Endothelial cell of umbilical vein (primary cell): ENCODE measurements around the gene CIDEA. TPM values are rescaled to one million over a fixed set of nuclear protein-coding genes. Genes with fewer than 3 reads are reported as not detected.

Experiments used
- BruUV-seq: library from RNA; stranded (reverse); fragments of 400-500 nt; replicated peaks from 2 replicates; lab custom pipeline; 2021; lab: Mats Ljungman, UMichigan
- CTCF ChIA-PET: fragments of 300-600, 350-600 bp; sonication (Branson Sonifier 250); formaldehyde crosslinking; loops from one replicate; lab custom pipeline; 2021; ENCODE audit warnings: antibody characterized with exemption, inconsistent platforms; lab: Charles Lee
- POLR2A ChIA-PET: fragments of 300-600, 350-600 bp; sonication (Branson Sonifier 250); formaldehyde crosslinking; loops from one replicate; lab custom pipeline; 2021; ENCODE audit warnings: antibody characterized with exemption, inconsistent platforms; lab: Charles Lee
- DNase-seq: peaks from one replicate; pipeline ENCODE4 v3.0.0-alpha.2; 2011; ENCODE audit warnings: low read depth, low spot score
- FAIRE-seq: peaks from 2 replicates; lab custom pipeline; 2011; peaks lifted over from hg19 to GRCh38; lab: Jason Lieb, UNC
- H2AFZ ChIP-seq: 2 replicates; pipeline ENCODE4 v1.6.0; 2012; ENCODE audit warnings: low read depth, low read length, control low read depth, inconsistent platforms
- H3K27ac ChIP-seq: 2 replicates; pipeline ENCODE4 v1.5.1; 2011; ENCODE audit warnings: low read depth, mild to moderate bottlenecking, control low read depth, low read length, moderate library complexity; ENCODE audit not compliant: insufficient read depth
- H3K27me3 ChIP-seq, 2 experiments: 2 replicates each; pipeline versions ENCODE4 v1.6.0 to v1.6.1; 2011; ENCODE audit warnings: low read length in 2 of 2, mixed read lengths in 1 of 2; ENCODE audit not compliant: control insufficient read depth in 2 of 2, insufficient read depth in 2 of 2
- H3K36me3 ChIP-seq, 2 experiments: 2 replicates in 1 of 2; 3 replicates in 1 of 2; pipeline ENCODE4 v1.5.1; 2011; ENCODE audit warnings: low read length in 2 of 2, mild to moderate bottlenecking in 1 of 2, moderate library complexity in 1 of 2; ENCODE audit not compliant: control insufficient read depth in 2 of 2, insufficient read depth in 2 of 2; ENCODE audit errors: extremely low read depth in 1 of 2
- H3K4me1 ChIP-seq: 3 replicates; pipeline ENCODE4 v1.5.1; 2011; ENCODE audit warnings: mild to moderate bottlenecking, low read length; ENCODE audit not compliant: control insufficient read depth, insufficient read depth; ENCODE audit errors: extremely low read depth
- H3K4me2 ChIP-seq: 2 replicates; pipeline ENCODE4 v1.6.1; 2011; ENCODE audit warnings: low read length, control low read depth, mixed read lengths; ENCODE audit not compliant: insufficient read depth
- H3K4me3 ChIP-seq, 3 experiments: fragments of 200-600 bp in 1 of 3; sonication (generic), shearing (Covaris generic) in 1 of 3; replicated peaks in 1 of 3; 2 replicates each; pipeline ENCODE4 v1.5.1; 2011 to 2016; ENCODE audit warnings: control low read depth in 3 of 3, low read length in 3 of 3, mild to moderate bottlenecking in 2 of 3, inconsistent platforms in 1 of 3, low read depth in 1 of 3, moderate library complexity in 1 of 3; ENCODE audit not compliant: insufficient read depth in 1 of 3
- H3K79me2 ChIP-seq: 2 replicates; pipeline ENCODE4 v1.6.0; 2012; ENCODE audit warnings: low read length, inconsistent platforms; ENCODE audit not compliant: control insufficient read depth, insufficient read depth
- H3K9ac ChIP-seq: replicated peaks from 2 replicates; pipeline ENCODE3; 2011; ENCODE audit warnings: low read length, control low read depth; ENCODE audit not compliant: insufficient read depth; ENCODE audit errors: extremely low read depth
- H3K9me1 ChIP-seq: replicated peaks from 3 replicates; pipeline ENCODE4 v1.6.0; 2011; ENCODE audit warnings: mild to moderate bottlenecking, low read length; ENCODE audit not compliant: control insufficient read depth, insufficient read depth; ENCODE audit errors: extremely low read depth
- H3K9me3 ChIP-seq: replicated peaks from 2 replicates; pipeline ENCODE4 v1.5.1; 2012; ENCODE audit warnings: low read length, inconsistent platforms; ENCODE audit not compliant: control insufficient read depth, insufficient read depth
- H4K20me1 ChIP-seq: replicated peaks from 2 replicates; pipeline ENCODE3; 2011; ENCODE audit warnings: mild to moderate bottlenecking, low read length; ENCODE audit not compliant: control insufficient read depth, insufficient read depth; ENCODE audit errors: extremely low read depth
- CTCF ChIP-seq, 2 donors: IDR thresholded peaks; 1 replicate in 1 of 2; 2 replicates in 1 of 2; pipeline ENCODE4 v1.5.1; 2011; ENCODE audit warnings: low read length in 2 of 2, mild to moderate bottlenecking in 2 of 2, moderate library complexity in 2 of 2, control low read depth in 1 of 2, inconsistent platforms in 1 of 2, low read depth in 1 of 2; ENCODE audit not compliant: insufficient read depth in 1 of 2; ENCODE audit errors: extremely low read depth in 1 of 2
- EZH2 ChIP-seq: IDR thresholded peaks from 2 replicates; pipeline ENCODE4 v1.6.1; 2012; ENCODE audit warnings: borderline replicate concordance, low read depth, mild to moderate bottlenecking, moderate library complexity, low read length, inconsistent platforms; ENCODE audit not compliant: severe bottlenecking
- FOS ChIP-seq: IDR thresholded peaks from 2 replicates; pipeline ENCODE4 v1.6.1; 2011; ENCODE audit warnings: mild to moderate bottlenecking, low read length, moderate library complexity, borderline replicate concordance; ENCODE audit not compliant: insufficient read depth
- GATA2 ChIP-seq: IDR thresholded peaks from 2 replicates; pipeline ENCODE4 v1.7.0; 2011; ENCODE audit warnings: low read depth, mild to moderate bottlenecking, moderate library complexity, mixed read lengths, low read length; ENCODE audit not compliant: insufficient read length, insufficient read depth
- JUN ChIP-seq: IDR thresholded peaks from 2 replicates; pipeline ENCODE4 v1.6.1; 2011; ENCODE audit warnings: borderline replicate concordance, low read depth; ENCODE audit not compliant: insufficient read length, insufficient read depth
- MAX ChIP-seq: IDR thresholded peaks from 2 replicates; pipeline ENCODE4 v1.6.1; 2011; ENCODE audit not compliant: insufficient read depth, insufficient read length
- MYC ChIP-seq: IDR thresholded peaks from one replicate; pipeline ENCODE4 v1.6.1; 2011; ENCODE audit warnings: mild to moderate bottlenecking, low read depth, low read length
- POLR2A ChIP-seq: IDR thresholded peaks from 2 replicates; pipeline ENCODE4 v1.6.1; 2012; ENCODE audit warnings: low read depth, mild to moderate bottlenecking, control low read depth, low read length
- POLR2AphosphoS5 ChIP-seq: IDR thresholded peaks from 2 replicates; pipeline ENCODE4 v1.6.1; 2012; ENCODE audit warnings: low read depth, mild to moderate bottlenecking, control low read depth, low read length, moderate library complexity; ENCODE audit not compliant: insufficient read depth
- dilution Hi-C: fragments of 300-500 bp; cut with MboI; formaldehyde crosslinking; loops from one replicate; pipeline ENCODE4 v1.15.0; 2019; ENCODE audit warnings: low sequenced_read_pairs; ENCODE audit not compliant: extremely low pct_ligation_motif_present
- intact Hi-C: fragments of 100-400 bp; cut with micrococcal nuclease; formaldehyde crosslinking; loops from one replicate; pipeline ENCODE4 v1.10.0; 2022
- polyA plus RNA-seq, 4 experiments: library from polyadenylated mRNA; depleted of rRNA in 3 of 4; stranded (reverse) in 3 of 4; unstranded in 1 of 4; fragments of >200 nt; gene quantifications; 2 replicates each; pipeline versions ENCODE4 v1.2.1 to v1.2.3, GENCODE V29; 2011 to 2012; ENCODE audit warnings: missing spikeins in 1 of 4
- total RNA-seq: library from RNA; stranded (reverse); gene quantifications from 2 replicates; pipeline ENCODE4 v1.2.3, GENCODE V29; 2021

Gene CIDEA
- total and polyA plus RNA-seq, 2 donors (not counting 3 experiments of a cell fraction or from before 2014, with no cell fraction given), result 0.42 TPM; not detected in 1

DNA sequence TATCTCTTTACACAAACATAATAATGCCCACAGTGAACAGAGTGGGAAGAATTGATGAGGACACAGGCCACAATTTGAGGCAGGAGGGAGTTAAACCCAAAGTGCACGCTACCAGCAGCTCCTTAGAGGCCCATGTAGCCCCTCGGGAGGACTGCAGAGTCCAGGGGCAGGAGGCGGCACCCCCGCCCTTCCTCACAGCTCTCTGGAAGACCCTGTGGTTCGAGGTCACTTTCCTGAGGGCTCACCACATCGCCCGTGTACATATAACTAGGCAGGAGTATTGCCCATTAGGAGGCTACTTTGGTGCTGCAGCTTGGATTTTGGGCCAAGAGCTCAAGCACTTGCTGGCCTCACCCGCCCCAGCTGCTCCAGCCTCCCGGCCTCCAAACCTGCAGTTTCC is 22.2 kb upstream of the CIDEA start:
- CTCF ChIA-PET, result no interaction called here
- H3K79me2 ChIP-seq, result no peaks in the 10 kb centered on the region
- H4K20me1 ChIP-seq, result no peaks in the 10 kb centered on the region
- BruUV-seq, result no TSS peak
- DNase-seq (no peak), FAIRE-seq (no peak)
- POLR2A ChIA-PET, result no interaction called here
- H3K4me2 ChIP-seq, result no peak overlapping the region
- no peaks in the 10 kb centered on the region for H3K9me3 ChIP-seq
- H3K9me1 ChIP-seq, result no peaks in the 10 kb centered on the region
- no peak overlapping the region for H3K27ac ChIP-seq
- no peaks in the 10 kb centered on the region for H3K27me3 ChIP-seq
- H3K4me3 ChIP-seq, result no peak overlapping the region
- dilution Hi-C loops, result no loop called here
- TF ChIP-seq CTCF (IDR thresholded peaks at IDR 0.05; ENCODE audit: extremely low read depth in 1 of 2, insufficient read depth in 1 of 2, low read depth in 1 of 2, low read length in 2 of 2) (no peak), FOS (no peak), POLR2AphosphoS5 (no peak), MAX (no peak), EZH2 (no peak), MYC (no peak), POLR2A (no peak), GATA2 (no peak), JUN (no peak)
- no peaks in the 10 kb centered on the region for H3K36me3 ChIP-seq
- no peak overlapping the region for H2AFZ ChIP-seq
- peaks cover 11% of the 10 kb centered on the region for H3K4me1 ChIP-seq
- intact Hi-C loops, result loop anchor here (10.0 kb wide), 2 partner anchors 577 to 1627 kb away; no protein-coding TSS in a partner anchor
- H3K9ac ChIP-seq, result no peak overlapping the region
